GM19193 (cell line): Measurements from ENCODE around the gene FLCN.

ENCODE experiments used
- POLR2A ChIP-seq: IDR thresholded peaks from 4 replicates; pipeline ENCODE4 v1.6.1; 2011; ENCODE audit not compliant: insufficient read depth, insufficient read length; ENCODE audit errors: extremely low read depth

Gene FLCN

GRCh38 chr17:17167986-17168385 is 69.0 kb downstream of the FLCN start:
- TF ChIP-seq POLR2A: no peak

- TF ChIP-seq POLR2A: no peak
These were observed 69.6 kb downstream of the FLCN start for GRCh38 chr17:17167356-17167755.

- TF ChIP-seq POLR2A: no peak
These were observed 70.5 kb downstream of the FLCN start for GRCh38 chr17:17166446-17166845.

- TF ChIP-seq POLR2A: no peak
These were observed 71.2 kb downstream of the FLCN start for GRCh38 chr17:17165666-17166308.

DNA sequence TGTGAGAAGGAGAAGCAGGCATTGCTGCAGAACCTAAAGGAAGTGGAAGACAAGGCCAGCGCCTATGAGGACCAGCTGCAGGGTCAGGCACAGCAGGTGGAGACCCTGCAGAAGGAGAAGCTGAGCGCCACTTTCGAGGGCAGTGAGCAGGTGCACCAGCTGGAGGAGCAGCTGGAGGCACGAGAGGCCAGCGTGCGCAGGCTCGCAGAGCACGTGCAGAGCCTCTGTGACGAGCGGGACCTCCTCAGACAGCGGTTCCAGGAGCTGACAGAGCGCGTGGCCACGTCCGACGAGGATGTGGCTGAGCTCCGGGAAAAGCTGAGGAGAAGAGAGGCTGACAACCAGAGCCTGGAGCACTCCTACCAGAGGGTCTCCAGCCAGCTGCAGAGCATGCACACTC is 72.3 kb downstream of the FLCN start:
- no peak for TF ChIP-seq POLR2A

GRCh38 chr17:17164156-17164555 is 72.8 kb downstream of the FLCN start:
- TF ChIP-seq POLR2A: no peak
